RWPE1 (cell line): ENCODE data around the gene MAP2K6.
A peak's percentile ranks its signal among the peaks of the same experiment; 100 is the strongest.

Experiments used
- CTCF ChIA-PET: fragments of 350-600 bp; sonication (Branson Sonifier 250); formaldehyde crosslinking; extraction: SDS; loops from one replicate; lab custom pipeline; 2021; lab: Yijun Ruan, JAX
- POLR2A ChIA-PET: fragments of 400-600 bp; formaldehyde crosslinking; extraction: SDS; loops from one replicate; lab custom pipeline; 2020; ENCODE audit warnings: antibody characterized with exemption; ENCODE audit not compliant: low non-redundant PET; lab: Yijun Ruan, JAX
- DNase-seq: peaks from one replicate; pipeline ENCODE4 v3.0.0; 2012; ENCODE audit warnings: low spot score
- H3K27ac ChIP-seq: fragments of 450-650 bp; 2 replicates; pipeline ENCODE4 v1.5.1; 2017
- CTCF ChIP-seq: fragments of 450-650 bp; conservative IDR thresholded peaks from 2 replicates; pipeline ENCODE4 v1.5.1; 2017; ENCODE audit warnings: low read depth, mild to moderate bottlenecking

Gene MAP2K6

GRCh38 chr17:69414408-69415274 lies at the start of gene MAP2K6:
TSS of gene MAP2K6 (plus strand) at chr17:69414697. CDS start at chr17:69414985, 288 bp downstream.
- TF ChIP-seq CTCF: no peak
- ChIA-PET CTCF (interaction anchor here (0.6 kb wide), 1 partner anchor 139 kb away, joined by 3 read pairs; no protein-coding TSS in a partner anchor), POLR2A (no interaction called here)
- peak; percentile 54 for DNase-seq
- peak within 1 kb of the TSS; percentile 63 for H3K27ac ChIP-seq

GRCh38 chr17:69367298-69367697 lies 47.2 kb upstream of the MAP2K6 start:
- ChIA-PET CTCF (interaction anchor here (0.6 kb wide), 1 partner anchor 13 kb away, joined by 3 read pairs; no protein-coding TSS in a partner anchor), POLR2A (no interaction called here)
- TF ChIP-seq CTCF: no peak
- DNase-seq: no peak
- no peak overlapping the region for H3K27ac ChIP-seq

- DNase-seq: no peak
- no peak for TF ChIP-seq CTCF
- ChIA-PET POLR2A (no interaction called here), CTCF (no interaction called here)
- no peak overlapping the region for H3K27ac ChIP-seq
These were observed 41.4 kb upstream of the MAP2K6 start for GRCh38 chr17:69373069-69373468.

- CTCF ChIA-PET: no interaction called here
- TF ChIP-seq CTCF: no peak
These were observed 39.3 kb upstream of the MAP2K6 start for GRCh38 chr17:69375229-69375628.

GRCh38 chr17:69388822-69389442 lies 25.6 kb upstream of the MAP2K6 start:
- no peak for TF ChIP-seq CTCF
- H3K27ac ChIP-seq: no peak overlapping the region
- ChIA-PET POLR2A (no interaction called here), CTCF (no interaction called here)
- no peak for DNase-seq

More at GRCh38 chr17:69375229-69375628, 39.3 kb upstream of the MAP2K6 start:
- no peak overlapping the region for H3K27ac ChIP-seq
- POLR2A ChIA-PET: no interaction called here
- DNase-seq: no peak

GRCh38 chr17:69390795-69391501 lies 23.5 kb upstream of the MAP2K6 start:
- POLR2A ChIA-PET: no interaction called here
- no peak for DNase-seq
- CTCF ChIA-PET: no interaction called here
- no peak for TF ChIP-seq CTCF
- H3K27ac ChIP-seq: no peak overlapping the region
